Mammary epithelial cell (primary cell): ENCODE measurements around the gene JHY.

Source experiments
- EZH2 ChIP-seq: IDR thresholded peaks from 2 replicates; pipeline ENCODE4 v1.6.1; 2012; ENCODE audit warnings: low read length, inconsistent platforms, borderline replicate concordance
- TF ChIP-seq, protein P1 (sequence below), 2 donors: IDR thresholded peaks in 1 of 2; conservative IDR thresholded peaks in 1 of 2; 2 replicates each; pipeline ENCODE4 v1.5.1; 2011 to 2012; ENCODE audit warnings: inconsistent platforms in 2 of 2, low read length in 2 of 2, mild to moderate bottlenecking in 2 of 2, control low read depth in 1 of 2, low read depth in 1 of 2; ENCODE audit not compliant: insufficient read depth in 1 of 2; ENCODE audit errors: extremely low read depth in 1 of 2

DNA sequence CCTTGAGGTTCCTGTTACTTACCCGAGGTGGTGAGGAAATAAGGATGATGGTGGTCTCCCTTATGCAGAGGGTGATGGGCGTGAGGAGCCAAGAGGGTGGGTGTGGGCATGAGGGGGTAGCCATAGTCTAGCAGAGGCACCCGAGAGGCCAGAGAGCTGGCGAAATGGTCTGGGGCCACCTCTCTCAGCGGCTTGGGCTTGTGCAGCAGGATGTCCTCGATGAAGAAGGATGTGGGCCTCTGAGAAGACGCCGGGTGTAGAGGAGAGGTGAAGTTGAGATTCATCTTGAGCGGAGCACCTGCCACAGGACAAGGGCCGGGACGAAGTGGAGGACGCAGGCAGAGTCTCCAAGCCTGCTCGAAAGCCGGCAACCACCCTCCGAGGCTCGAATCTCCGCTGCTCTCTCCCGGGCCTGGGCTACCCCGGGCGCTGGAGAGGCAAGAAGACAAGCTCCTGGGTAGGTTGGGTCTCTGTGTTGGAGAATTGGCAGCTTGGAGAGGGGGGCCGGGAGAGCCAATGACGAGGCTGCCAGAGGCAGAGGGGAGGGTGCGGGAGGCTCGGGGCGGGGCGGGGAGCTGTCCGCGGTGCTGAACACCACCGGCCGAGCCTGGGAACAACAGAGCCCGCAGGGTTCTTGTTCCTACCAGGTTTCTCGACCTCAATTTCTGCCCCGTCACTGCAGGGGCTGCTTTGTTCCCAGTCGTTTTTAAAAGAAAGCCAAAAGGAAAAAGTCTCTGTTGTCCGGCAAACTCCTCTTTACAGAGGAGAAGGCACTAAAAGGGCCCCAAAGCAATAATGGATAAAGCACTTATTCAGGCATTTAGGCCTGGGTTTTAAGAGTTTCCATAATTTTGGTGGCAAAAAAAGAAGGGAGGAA lies 99.1 kb downstream of the JHY start, which contains the start of gene BSX:
- TF ChIP-seq, protein P1, sequence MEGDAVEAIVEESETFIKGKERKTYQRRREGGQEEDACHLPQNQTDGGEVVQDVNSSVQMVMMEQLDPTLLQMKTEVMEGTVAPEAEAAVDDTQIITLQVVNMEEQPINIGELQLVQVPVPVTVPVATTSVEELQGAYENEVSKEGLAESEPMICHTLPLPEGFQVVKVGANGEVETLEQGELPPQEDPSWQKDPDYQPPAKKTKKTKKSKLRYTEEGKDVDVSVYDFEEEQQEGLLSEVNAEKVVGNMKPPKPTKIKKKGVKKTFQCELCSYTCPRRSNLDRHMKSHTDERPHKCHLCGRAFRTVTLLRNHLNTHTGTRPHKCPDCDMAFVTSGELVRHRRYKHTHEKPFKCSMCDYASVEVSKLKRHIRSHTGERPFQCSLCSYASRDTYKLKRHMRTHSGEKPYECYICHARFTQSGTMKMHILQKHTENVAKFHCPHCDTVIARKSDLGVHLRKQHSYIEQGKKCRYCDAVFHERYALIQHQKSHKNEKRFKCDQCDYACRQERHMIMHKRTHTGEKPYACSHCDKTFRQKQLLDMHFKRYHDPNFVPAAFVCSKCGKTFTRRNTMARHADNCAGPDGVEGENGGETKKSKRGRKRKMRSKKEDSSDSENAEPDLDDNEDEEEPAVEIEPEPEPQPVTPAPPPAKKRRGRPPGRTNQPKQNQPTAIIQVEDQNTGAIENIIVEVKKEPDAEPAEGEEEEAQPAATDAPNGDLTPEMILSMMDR (conservative IDR thresholded peaks at IDR 0.05 in 1 of 2, IDR thresholded peaks at IDR 0.05 in 1 of 2; ENCODE audit: extremely low read depth in 1 of 2, insufficient read depth in 1 of 2, low read depth in 1 of 2, low read length in 2 of 2), result no peak
- no peak for TF ChIP-seq EZH2
